ENCODE data around the gene MX1. TPM values are rescaled to one million over a fixed set of nuclear protein-coding genes. Genes with fewer than 3 reads are reported as not detected.

The MX1 gene
- total and polyA plus RNA-seq, 2 of the 13 experiments (the other 11 are each of a cell fraction or from before 2014, with no cell fraction given) = 2.6 to 5.8 TPM

- H3K36me3 ChIP-seq (replicated peaks in 1 of 2; ENCODE audit: control insufficient read depth in 1 of 2, insufficient read depth in 2 of 2, low read length in 2 of 2) = no peaks in the 10 kb centered on the region
- WGBS (ENCODE audit: low lambda C conversion rate) = 89% methylated on average over 34 of the region's 41 CpGs
- H3K27ac ChIP-seq (ENCODE audit: extremely low read length, insufficient read depth, low read length) = no peak overlapping the region
- H2AFZ ChIP-seq (ENCODE audit: low read length) = no peak overlapping the region
- TF ChIP-seq MBNL3 (CRISPR knock-in tag; conservative IDR thresholded peaks at IDR 0.05) (no peak), AHR (CRISPR knock-in tag; IDR thresholded peaks at IDR 0.05) (no peak), LBX2 (CRISPR knock-in tag; IDR thresholded peaks at IDR 0.05; ENCODE audit: borderline replicate concordance) (no peak), RBFOX2 (IDR thresholded peaks at IDR 0.05; ENCODE audit: low read depth, low read length) (no peak), ZNF782 (CRISPR knock-in tag; IDR thresholded peaks at IDR 0.05; ENCODE audit: borderline replicate concordance) (no peak), ZBED4 (CRISPR knock-in tag; IDR thresholded peaks at IDR 0.05; ENCODE audit: borderline replicate concordance) (no peak), FOXM1 (CRISPR knock-in tag; IDR thresholded peaks at IDR 0.05) (no peak), CBX2 (IDR thresholded peaks at IDR 0.05; ENCODE audit: low read depth, low read length) (no peak), CBX2 (CRISPR knock-in tag; IDR thresholded peaks at IDR 0.05; ENCODE audit: low read depth) (no peak), HMG20A (CRISPR knock-in tag; IDR thresholded peaks at IDR 0.05; ENCODE audit: borderline replicate concordance) (no peak), DBP (CRISPR knock-in tag; IDR thresholded peaks at IDR 0.05; ENCODE audit: not compliant biosample characterization) (no peak)
- TF ChIP-seq, protein P1, sequence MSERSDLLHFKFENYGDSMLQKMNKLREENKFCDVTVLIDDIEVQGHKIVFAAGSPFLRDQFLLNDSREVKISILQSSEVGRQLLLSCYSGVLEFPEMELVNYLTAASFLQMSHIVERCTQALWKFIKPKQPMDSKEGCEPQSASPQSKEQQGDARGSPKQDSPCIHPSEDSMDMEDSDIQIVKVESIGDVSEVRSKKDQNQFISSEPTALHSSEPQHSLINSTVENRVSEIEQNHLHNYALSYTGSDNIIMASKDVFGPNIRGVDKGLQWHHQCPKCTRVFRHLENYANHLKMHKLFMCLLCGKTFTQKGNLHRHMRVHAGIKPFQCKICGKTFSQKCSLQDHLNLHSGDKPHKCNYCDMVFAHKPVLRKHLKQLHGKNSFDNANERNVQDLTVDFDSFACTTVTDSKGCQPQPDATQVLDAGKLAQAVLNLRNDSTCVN (CRISPR knock-in tag; IDR thresholded peaks at IDR 0.05; ENCODE audit: borderline replicate concordance) = no peak
- TF ChIP-seq, protein P2, sequence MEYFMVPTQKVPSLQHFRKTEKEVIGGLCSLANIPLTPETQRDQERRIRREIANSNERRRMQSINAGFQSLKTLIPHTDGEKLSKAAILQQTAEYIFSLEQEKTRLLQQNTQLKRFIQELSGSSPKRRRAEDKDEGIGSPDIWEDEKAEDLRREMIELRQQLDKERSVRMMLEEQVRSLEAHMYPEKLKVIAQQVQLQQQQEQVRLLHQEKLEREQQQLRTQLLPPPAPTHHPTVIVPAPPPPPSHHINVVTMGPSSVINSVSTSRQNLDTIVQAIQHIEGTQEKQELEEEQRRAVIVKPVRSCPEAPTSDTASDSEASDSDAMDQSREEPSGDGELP (IDR thresholded peaks at IDR 0.05; ENCODE audit: borderline replicate concordance, low read depth) = no peak
- TF ChIP-seq, protein P3, sequence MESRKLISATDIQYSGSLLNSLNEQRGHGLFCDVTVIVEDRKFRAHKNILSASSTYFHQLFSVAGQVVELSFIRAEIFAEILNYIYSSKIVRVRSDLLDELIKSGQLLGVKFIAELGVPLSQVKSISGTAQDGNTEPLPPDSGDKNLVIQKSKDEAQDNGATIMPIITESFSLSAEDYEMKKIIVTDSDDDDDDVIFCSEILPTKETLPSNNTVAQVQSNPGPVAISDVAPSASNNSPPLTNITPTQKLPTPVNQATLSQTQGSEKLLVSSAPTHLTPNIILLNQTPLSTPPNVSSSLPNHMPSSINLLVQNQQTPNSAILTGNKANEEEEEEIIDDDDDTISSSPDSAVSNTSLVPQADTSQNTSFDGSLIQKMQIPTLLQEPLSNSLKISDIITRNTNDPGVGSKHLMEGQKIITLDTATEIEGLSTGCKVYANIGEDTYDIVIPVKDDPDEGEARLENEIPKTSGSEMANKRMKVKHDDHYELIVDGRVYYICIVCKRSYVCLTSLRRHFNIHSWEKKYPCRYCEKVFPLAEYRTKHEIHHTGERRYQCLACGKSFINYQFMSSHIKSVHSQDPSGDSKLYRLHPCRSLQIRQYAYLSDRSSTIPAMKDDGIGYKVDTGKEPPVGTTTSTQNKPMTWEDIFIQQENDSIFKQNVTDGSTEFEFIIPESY (CRISPR knock-in tag; IDR thresholded peaks at IDR 0.05) = no peak
- H3K4me3 ChIP-seq (replicated peaks in 1 of 3; ENCODE audit: insufficient read depth in 1 of 3, low read depth in 2 of 3, low read length in 3 of 3) = no peak overlapping the region; a peak in 1 of 6 replicates
- no peaks in the 10 kb centered on the region for H3K27me3 ChIP-seq (ENCODE audit: control insufficient read depth in 1 of 2, insufficient read depth in 2 of 2, low read length in 2 of 2)
- POLR2A ChIA-PET = no interaction called here
- no peaks in the 10 kb centered on the region for H4K20me1 ChIP-seq (ENCODE audit: insufficient read depth, low read length)
- no peak overlapping the region for H3K9ac ChIP-seq (ENCODE audit: insufficient read depth, low read depth, low read length)
- BruUV-seq (replicated peaks) = no TSS peak
- peak overlapping the region; percentile 42; the same call in 1 of the 2 replicates for H3K4me2 ChIP-seq (ENCODE audit: low read depth, low read length)
- peaks cover 7% of the 10 kb centered on the region for H3K4me1 ChIP-seq (ENCODE audit: insufficient read depth, low read length)
- in situ Hi-C loops (cut with HindIII; ENCODE audit: extremely low pct_ligation_motif_present, low pct_unique_long_range_greater_than_20kb) (no loop called here), intact Hi-C loops (cut with micrococcal nuclease; ENCODE audit: unreplicated experiment) (no loop called here)
- FAIRE-seq = no peak
- H3K79me2 ChIP-seq (ENCODE audit: insufficient read depth, low read length) = no peaks in the 10 kb centered on the region
- no peak for DNase-seq (ENCODE audit: low spot score)
- H3K9me3 ChIP-seq (ENCODE audit: low read length) = no peaks in the 10 kb centered on the region
- CTCF ChIA-PET (ENCODE audit: low intra/inter-chr PET ratio, low total read pairs) = no interaction called here
- ATAC-seq = no peak
These were observed 801 bp downstream of the MX1 start for GRCh38 chr21:41426676-41427404.

Data from HepG2 (cell line).